ENCODE data around the gene GUCY1A1. TPM values are rescaled to one million over a fixed set of nuclear protein-coding genes. Genes with fewer than 3 reads are reported as not detected.
"Not testable (repeated sequence)": the region's sequence is repeated elsewhere in the genome, so short reads cannot be mapped to it uniquely, and the experiment has no call there.

Gene GUCY1A1
- total RNA-seq, 1 experiment from 2014 or later, result not detected

DNA sequence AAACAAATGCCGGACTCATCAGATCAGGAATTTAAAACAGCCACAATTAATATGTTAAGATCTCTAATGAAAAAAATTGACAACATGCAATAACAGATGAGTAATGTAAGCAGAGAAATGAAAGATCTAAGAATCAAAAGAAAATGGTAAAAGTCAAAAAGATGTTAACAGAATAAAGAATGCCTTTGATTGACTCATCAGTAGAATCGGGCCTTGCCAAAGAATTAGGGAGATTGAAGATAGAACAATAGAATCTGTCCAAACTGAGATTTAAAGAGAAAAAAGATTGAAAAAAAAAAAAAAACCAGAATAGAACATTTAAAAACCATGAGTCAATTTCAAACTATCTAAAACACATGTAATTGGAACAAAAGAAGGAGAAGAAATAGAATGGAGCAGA, 25.9 kb upstream of the GUCY1A1 start:
- DNase-seq (ENCODE audit: low read depth in 1 of 2, low spot score in 2 of 2), result peak in 1 of 2 experiments; percentile 39

DNA sequence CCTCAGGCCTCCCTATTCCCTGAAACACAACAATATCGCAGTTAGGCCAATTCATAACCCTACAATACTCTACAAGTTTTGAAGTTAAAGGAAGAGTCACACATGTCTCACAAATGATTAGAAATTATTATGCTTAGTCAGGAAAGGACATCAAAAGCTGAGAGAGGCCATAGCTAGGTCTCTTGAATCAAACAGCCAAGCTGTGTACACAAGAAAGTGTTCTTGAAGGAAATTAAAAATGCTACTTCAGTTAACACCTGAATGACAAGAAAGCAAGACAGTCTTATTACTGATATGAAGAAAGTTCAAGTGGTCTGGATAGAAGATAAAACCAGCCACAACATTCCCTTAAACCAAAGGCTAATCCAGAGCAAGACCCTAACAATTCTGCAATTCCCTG, 23.6 kb upstream of the GUCY1A1 start:
- no peaks in the 10 kb centered on the region for H3K9me3 ChIP-seq (replicated peaks)
- no peak overlapping the region for H3K4me3 ChIP-seq
- no peaks in the 10 kb centered on the region for H3K36me3 ChIP-seq
- peaks cover 21% of the 10 kb centered on the region for H3K4me1 ChIP-seq (replicated peaks)
- no peak overlapping the region for H3K27ac ChIP-seq
- no peaks in the 10 kb centered on the region for H3K27me3 ChIP-seq (replicated peaks)
- no peak for DNase-seq (ENCODE audit: low read depth in 1 of 2, low spot score in 2 of 2)

More for the DNA sequence above, 25.9 kb upstream of the GUCY1A1 start:
- no peak overlapping the region for H3K4me3 ChIP-seq
- H3K9me3 ChIP-seq (replicated peaks), result no peaks in the 10 kb centered on the region
- no peaks in the 10 kb centered on the region for H3K36me3 ChIP-seq
- peaks cover 19% of the 10 kb centered on the region for H3K4me1 ChIP-seq (replicated peaks)
- no peak overlapping the region; the same call in 1 of the 2 replicates for H3K27ac ChIP-seq
- no peaks in the 10 kb centered on the region for H3K27me3 ChIP-seq (replicated peaks)

DNA sequence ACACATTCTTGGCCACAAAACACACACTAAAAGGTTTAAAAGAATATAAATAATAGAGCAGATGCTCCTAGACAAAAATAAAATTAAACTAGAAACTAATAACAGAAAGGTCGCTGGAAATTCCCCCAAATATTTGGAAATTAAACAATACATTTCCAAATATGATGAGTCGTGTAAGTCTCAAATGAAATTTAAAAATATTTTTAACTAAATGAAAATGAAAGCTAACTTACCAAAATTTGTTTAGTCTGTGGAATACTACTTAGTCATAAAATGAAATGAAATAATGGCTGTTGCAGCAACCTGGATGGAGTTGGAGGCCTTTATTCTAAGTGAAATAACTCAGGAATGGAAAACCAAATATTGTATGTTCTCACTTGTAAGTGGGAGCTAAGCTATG, 20.6 kb upstream of the GUCY1A1 start:
- Histone ChIP-seq H3K27ac (no peak overlapping the region), H3K4me3 (no peak overlapping the region)
- no peak for DNase-seq (ENCODE audit: low read depth in 1 of 2, low spot score in 2 of 2)

DNA sequence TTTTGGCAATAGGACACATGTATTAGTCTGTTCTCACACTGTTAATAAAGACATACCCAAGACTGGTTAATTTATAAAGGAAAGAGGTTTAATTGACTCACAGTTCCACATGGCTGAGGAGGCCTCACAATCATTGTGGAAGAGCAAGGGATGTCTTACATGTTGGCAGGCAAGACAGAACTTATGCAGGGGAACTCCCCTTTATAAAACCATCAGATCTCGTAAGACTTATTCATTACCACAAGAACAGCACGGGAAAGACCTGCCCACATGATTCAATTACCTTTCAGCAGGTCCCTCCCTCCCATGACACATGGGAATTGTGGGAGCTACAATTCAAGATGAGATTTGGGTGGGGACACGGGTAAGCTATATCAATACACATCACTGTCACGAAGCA, 15.9 kb upstream of the GUCY1A1 start:
- not testable (repeated sequence) for H3K9me3 ChIP-seq (replicated peaks); H3K4me3 ChIP-seq; H3K36me3 ChIP-seq; H3K4me1 ChIP-seq (replicated peaks); H3K27me3 ChIP-seq (replicated peaks); H3K27ac ChIP-seq; DNase-seq (ENCODE audit: low read depth in 1 of 2, low spot score in 2 of 2)

More for the DNA sequence above, 20.6 kb upstream of the GUCY1A1 start:
- Histone ChIP-seq H3K36me3 (no peaks in the 10 kb centered on the region), H3K9me3 (replicated peaks) (no peaks in the 10 kb centered on the region), H3K4me1 (replicated peaks) (peaks cover 6% of the 10 kb centered on the region; the same call in 1 of the 2 replicates), H3K27me3 (replicated peaks) (no peaks in the 10 kb centered on the region)

DNA sequence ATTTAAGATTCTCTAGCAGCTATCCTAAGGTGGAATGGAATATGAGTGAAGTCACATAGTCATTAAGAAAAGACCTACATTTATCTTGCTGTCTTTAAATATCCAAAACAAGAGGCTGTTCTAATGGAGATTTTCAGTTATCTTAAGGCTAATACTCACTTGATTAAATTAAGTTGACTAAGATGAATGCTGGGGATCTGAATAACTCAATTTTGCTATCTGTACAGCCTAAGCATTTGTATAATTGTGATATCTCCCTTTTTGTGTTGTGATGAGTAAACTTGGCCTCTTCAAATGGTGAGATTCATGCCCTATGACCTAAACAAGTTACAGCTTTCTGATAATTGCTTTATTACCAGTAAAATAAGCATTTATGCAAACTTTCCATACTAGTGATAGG, 13.6 kb upstream of the GUCY1A1 start:
- Histone ChIP-seq H3K9me3 (replicated peaks) (no peaks in the 10 kb centered on the region), H3K4me3 (no peak overlapping the region), H3K4me1 (replicated peaks) (peaks cover 2% of the 10 kb centered on the region; the same call in 1 of the 2 replicates), H3K27ac (no peak overlapping the region), H3K36me3 (no peaks in the 10 kb centered on the region), H3K27me3 (replicated peaks) (no peaks in the 10 kb centered on the region; the same call in 1 of the 2 replicates)
- no peak for DNase-seq (ENCODE audit: low read depth in 1 of 2, low spot score in 2 of 2)

DNA sequence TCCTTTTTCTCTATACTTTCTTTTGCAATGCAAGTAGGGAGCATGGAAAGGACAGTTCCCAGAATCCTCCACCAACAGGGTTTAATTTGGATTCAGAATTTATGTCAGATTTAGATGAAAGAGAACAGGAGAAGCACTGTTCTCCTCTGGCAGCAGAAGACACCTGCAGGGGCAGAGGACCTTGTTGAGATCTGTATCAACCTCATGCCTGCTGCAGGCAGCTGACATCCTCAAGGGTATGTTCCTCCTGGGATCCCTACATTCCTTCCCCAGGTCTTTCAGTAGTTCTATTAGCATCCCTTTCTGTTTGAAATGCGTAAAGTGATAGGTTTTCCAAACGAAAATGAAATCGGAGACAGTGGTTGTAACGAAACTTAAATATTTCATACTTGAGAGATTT, 10.6 kb upstream of the GUCY1A1 start:
- Histone ChIP-seq H3K4me1 (replicated peaks) (no peaks in the 10 kb centered on the region), H3K36me3 (no peaks in the 10 kb centered on the region), H3K27me3 (replicated peaks) (peaks cover 3% of the 10 kb centered on the region; the same call in 1 of the 2 replicates), H3K9me3 (replicated peaks) (no peaks in the 10 kb centered on the region), H3K27ac (no peak overlapping the region), H3K4me3 (no peak overlapping the region)
- no peak for DNase-seq (ENCODE audit: low read depth in 1 of 2, low spot score in 2 of 2)

DNA sequence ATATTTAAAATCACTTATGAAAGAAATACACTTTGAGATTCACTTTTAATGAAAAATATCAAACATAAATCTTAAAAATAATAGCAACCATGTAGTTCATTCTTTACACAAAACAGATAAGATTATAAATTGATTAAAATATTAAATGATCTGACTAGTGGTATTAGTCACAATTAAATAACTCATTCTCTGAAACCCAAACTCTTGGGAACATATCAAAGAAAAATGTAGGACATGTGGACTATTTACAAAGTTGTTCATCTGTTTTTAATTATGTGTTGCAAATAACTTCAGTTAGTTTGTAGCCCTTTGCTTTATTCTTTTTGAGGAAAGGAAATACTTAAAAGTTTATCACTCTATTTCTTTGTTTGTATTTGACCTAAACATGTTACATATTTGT, 9.5 kb upstream of the GUCY1A1 start:
- no peak for DNase-seq (ENCODE audit: low read depth in 1 of 2, low spot score in 2 of 2)
- H3K27me3 ChIP-seq (replicated peaks), result peaks cover 3% of the 10 kb centered on the region; the same call in 1 of the 2 replicates

DNA sequence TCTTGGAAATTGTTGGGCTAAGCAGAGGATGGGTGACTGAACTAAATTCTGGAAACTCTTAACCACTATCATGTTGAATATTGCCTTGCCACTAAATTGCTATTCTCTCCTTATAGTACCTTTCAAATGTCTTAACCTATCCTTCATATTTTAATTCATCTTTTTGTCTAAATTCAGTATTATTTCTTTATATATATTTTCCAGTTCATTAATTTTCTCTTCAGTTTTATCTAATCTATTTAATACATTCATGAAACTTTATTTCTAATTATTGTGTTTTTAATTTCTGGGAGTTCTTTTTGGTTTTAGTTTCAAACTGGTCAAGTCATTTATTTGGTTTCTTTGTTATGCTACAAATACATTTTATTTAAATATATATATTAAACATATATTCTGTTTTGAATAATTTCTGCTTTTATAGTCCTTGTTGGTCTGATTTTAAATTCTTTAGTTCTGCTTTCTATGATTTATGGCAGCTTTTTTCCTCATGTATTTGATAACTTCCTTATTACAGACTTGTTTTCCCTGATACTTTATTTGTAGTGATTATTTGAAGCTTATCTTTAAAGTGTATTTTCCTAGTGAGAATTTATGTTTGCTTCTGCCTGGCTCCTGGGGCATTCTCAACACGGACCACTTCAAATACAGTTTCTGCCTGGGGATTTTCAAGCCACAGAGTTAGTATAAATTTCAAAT, 8.5 kb upstream of the GUCY1A1 start:
- no peak for DNase-seq (ENCODE audit: low read depth in 1 of 2, low spot score in 2 of 2)
- Histone ChIP-seq H3K36me3 (no peaks in the 10 kb centered on the region), H3K4me3 (no peak overlapping the region), H3K9me3 (replicated peaks) (no peaks in the 10 kb centered on the region), H3K27me3 (replicated peaks) (peaks cover 3% of the 10 kb centered on the region; the same call in 1 of the 2 replicates), H3K27ac (no peak overlapping the region), H3K4me1 (replicated peaks) (no peaks in the 10 kb centered on the region)

More for the DNA sequence above, 9.5 kb upstream of the GUCY1A1 start:
- Histone ChIP-seq H3K4me3 (no peak overlapping the region), H3K4me1 (replicated peaks) (no peaks in the 10 kb centered on the region), H3K27ac (no peak overlapping the region), H3K36me3 (no peaks in the 10 kb centered on the region), H3K9me3 (replicated peaks) (no peaks in the 10 kb centered on the region)

DNA sequence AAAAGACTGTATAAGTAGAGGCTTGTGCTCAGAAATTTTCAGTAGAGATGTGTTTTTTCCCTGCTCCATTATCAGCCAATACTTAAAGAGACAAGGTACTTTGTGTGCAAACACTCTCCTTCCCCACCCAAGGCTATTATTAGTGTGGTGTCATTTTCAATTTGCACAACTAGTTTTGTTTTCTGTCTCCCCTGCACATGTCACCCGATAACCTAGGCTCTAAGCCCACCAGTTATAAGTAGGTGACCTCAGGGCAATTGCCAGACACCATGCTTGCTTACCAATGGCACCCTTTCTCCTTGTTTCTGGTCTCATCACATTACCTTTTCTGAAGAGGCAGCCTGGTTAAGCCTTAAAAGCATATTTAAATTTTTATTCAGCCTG, 8.0 kb upstream of the GUCY1A1 start:
- H3K36me3 ChIP-seq, result no peaks in the 10 kb centered on the region
- no peak overlapping the region for H3K4me3 ChIP-seq
- peaks cover 3% of the 10 kb centered on the region; the same call in 1 of the 2 replicates for H3K27me3 ChIP-seq (replicated peaks)
- no peaks in the 10 kb centered on the region for H3K9me3 ChIP-seq (replicated peaks)
- DNase-seq (ENCODE audit: low read depth in 1 of 2, low spot score in 2 of 2), result no peak
- H3K27ac ChIP-seq, result no peak overlapping the region
- H3K4me1 ChIP-seq (replicated peaks), result no peaks in the 10 kb centered on the region

DNA sequence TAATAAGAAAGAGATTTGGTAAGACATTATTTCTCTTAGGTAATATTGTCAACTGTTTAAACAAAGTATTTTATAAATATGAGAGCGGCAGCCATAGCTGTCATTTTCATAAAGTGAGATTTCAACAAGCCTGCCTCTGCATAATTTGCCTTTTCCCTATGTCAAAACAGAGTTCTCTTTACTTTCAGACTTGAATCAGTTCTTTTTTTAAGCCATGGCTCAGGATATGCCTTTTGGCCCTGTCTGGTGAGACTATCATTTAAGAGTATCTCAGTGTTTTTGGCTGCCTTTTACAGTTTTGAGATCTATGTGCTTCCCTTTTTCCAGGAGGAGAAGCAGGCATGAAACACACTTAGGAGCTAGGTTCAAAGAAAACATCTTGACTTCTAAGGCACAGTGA, 7.5 kb upstream of the GUCY1A1 start:
- Histone ChIP-seq H3K27ac (no peak overlapping the region), H3K36me3 (no peaks in the 10 kb centered on the region), H3K4me3 (no peak overlapping the region), H3K9me3 (replicated peaks) (no peaks in the 10 kb centered on the region), H3K4me1 (replicated peaks) (no peaks in the 10 kb centered on the region), H3K27me3 (replicated peaks) (peaks cover 3% of the 10 kb centered on the region; the same call in 1 of the 2 replicates)
- DNase-seq (ENCODE audit: low read depth in 1 of 2, low spot score in 2 of 2), result no peak

DNA sequence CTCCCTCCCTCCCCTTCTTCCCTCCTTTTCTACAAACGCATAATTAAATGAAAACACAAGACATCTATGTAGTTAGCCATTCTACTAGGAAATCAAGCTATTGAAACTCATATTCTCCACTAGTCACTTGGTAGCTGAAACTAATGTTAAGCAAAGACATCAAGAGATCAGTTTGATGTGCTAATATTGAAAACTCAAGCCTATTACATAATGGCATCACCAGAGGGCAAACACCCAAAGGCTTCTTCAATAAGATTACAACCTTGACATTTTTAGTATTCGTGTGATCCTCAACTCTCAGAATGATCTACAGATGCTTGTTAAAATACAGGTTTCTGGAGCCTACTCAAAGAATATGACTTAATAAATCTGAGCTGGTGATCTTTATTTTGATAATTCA, 6.2 kb upstream of the GUCY1A1 start:
- Histone ChIP-seq H3K27me3 (replicated peaks) (peaks cover 6% of the 10 kb centered on the region; the same call in 1 of the 2 replicates), H3K36me3 (no peaks in the 10 kb centered on the region), H3K4me3 (no peak overlapping the region), H3K27ac (no peak overlapping the region), H3K9me3 (replicated peaks) (no peaks in the 10 kb centered on the region), H3K4me1 (replicated peaks) (no peaks in the 10 kb centered on the region)
- no peak for DNase-seq (ENCODE audit: low read depth in 1 of 2, low spot score in 2 of 2)

DNA sequence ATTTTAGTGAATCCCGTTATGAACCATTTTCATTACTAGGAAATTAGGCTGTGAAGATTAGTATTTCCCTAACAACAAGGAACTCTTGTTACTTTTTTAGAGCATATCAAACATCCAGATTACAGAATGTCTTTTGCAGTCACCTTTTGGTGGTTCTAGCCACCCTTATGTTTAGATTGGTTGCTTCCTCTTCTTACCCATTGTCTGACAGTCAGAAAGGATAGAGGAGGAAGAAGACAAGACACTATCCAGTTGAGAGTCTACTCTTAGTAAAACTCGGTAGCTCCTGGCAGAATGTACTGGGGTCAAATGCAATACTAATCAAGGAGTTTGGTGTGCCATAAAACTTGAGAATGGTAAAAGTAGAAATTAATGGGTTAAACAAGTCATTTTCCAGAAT, 1.6 kb upstream of the GUCY1A1 start:
- no peak for DNase-seq (ENCODE audit: low read depth in 1 of 2, low spot score in 2 of 2)
- H3K27me3 ChIP-seq (replicated peaks), result peaks cover 49% of the 10 kb centered on the region
- H3K4me3 ChIP-seq, result no peak overlapping the region
- no peak overlapping the region for H3K27ac ChIP-seq
- H3K36me3 ChIP-seq, result no peaks in the 10 kb centered on the region
- H3K4me1 ChIP-seq (replicated peaks), result peaks cover 15% of the 10 kb centered on the region
- H3K9me3 ChIP-seq (replicated peaks), result no peaks in the 10 kb centered on the region

DNA sequence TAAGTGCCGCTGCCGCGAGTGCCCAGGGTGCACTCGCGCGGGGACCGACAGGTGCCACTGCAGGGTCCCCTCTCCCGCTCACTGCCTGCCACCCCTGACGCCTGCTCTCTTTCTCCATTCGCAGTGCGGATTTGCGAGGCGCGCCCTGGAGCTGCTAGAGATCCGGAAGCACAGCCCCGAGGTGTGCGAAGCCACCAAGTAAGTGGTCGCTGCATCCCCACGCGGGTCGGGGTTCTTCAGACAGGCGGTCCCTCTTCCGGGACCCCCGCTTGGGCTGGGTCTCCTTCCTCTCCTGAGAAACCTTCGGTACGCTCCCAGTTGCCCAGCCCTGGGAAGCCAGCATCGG, 547 bp downstream of the GUCY1A1 start:
- Histone ChIP-seq H3K27me3 (replicated peaks) (peaks cover 61% of the 10 kb centered on the region), H3K36me3 (no peaks in the 10 kb centered on the region), H3K4me1 (replicated peaks) (peaks cover 15% of the 10 kb centered on the region), H3K27ac (no peak overlapping the region), H3K9me3 (replicated peaks) (no peaks in the 10 kb centered on the region), H3K4me3 (peak overlapping the region; percentile 34)
- DNase-seq (ENCODE audit: low read depth in 1 of 2, low spot score in 2 of 2), result peak in 1 of 2 experiments; percentile 24

DNA sequence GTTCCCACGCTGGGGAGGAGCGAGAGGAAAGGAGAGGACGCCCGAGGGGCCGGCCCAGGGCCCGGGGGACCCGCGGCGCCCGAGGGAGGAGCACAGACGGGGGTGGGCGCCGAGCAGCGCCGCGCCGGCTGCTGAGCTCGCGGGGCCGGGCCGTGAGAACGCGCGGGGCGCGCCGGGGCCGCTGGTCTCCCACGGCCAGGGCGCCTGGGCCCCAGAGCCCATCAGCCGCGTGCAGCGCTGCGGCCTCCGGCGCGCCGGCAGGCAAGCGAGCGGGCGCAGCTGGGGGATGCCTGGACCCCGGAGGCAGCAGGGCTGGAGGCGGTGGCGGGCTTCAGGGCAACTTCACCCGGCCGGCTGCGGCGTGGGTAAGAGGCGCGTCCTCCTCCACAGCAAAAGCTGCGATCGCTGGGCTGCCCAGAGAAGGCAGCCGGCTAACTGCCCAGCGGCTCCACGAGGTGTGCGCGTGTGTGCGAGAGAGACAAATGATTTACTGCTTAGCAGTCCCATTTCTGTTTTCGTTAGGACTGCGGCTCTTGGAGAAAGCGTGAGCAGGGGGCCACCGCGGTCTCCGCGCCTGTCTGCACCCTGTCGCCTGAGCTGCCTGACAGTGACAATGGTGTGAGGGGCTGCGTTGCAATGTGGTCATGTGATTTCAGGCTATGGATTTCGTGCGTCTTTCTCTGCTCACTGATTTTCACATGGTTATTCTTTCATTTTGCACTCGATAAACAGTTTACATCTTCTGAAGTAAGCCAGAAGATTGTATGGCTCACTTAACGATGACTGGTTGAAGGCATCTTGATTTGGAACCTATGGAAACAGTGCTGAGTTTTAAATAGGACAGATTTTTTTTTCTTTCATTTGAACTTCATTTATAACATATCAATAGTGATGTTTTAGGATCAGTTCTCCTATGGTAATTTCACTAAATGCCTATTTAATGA, 1.2 kb downstream of the GUCY1A1 start:
- H3K36me3 ChIP-seq, result no peaks in the 10 kb centered on the region
- H3K4me3 ChIP-seq, result peak overlapping the region; percentile 34
- H3K27me3 ChIP-seq (replicated peaks), result peaks cover 64% of the 10 kb centered on the region
- no peaks in the 10 kb centered on the region for H3K9me3 ChIP-seq (replicated peaks)
- H3K4me1 ChIP-seq (replicated peaks), result peaks cover 15% of the 10 kb centered on the region
- H3K27ac ChIP-seq, result no peak overlapping the region
- DNase-seq (ENCODE audit: low read depth in 1 of 2, low spot score in 2 of 2), result peak in 1 of 2 experiments; percentile 30
